ENCODE results near the gene PADI3.

DNA sequence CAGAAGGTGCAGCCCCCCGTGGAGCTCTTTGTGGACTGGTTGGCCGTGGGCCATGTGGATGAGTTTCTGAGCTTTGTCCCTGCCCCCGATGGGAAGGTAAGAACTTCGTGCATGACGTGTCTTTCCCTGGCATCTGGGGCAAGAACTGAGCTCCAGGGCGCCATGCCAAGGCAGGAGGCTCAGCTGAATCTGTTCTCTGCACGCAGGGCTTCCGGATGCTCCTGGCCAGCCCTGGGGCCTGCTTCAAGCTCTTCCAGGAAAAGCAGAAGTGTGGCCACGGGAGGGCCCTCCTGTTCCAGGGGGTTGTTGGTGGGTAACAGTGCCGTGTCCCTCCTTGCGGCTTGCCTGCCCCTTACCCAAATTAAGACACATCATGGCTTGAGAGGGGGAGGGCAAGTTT, 27.7 kb downstream of the PADI3 start:
- TF ChIP-seq CTCF (IDR thresholded peaks at IDR 0.05) (no peak), POLR2A (IDR thresholded peaks at IDR 0.05) (no peak)

Measured in Peyer's patch (tissue), 4 donors.